ENCODE data around the gene SPAG8. TPM values are rescaled to one million over a fixed set of nuclear protein-coding genes. Genes with fewer than 3 reads are reported as not detected.

SPAG8 gene
- polyA plus RNA-seq, 2 of the 4 experiments (the other 2 are of a cell fraction), result 0.31 to 0.45 TPM

DNA sequence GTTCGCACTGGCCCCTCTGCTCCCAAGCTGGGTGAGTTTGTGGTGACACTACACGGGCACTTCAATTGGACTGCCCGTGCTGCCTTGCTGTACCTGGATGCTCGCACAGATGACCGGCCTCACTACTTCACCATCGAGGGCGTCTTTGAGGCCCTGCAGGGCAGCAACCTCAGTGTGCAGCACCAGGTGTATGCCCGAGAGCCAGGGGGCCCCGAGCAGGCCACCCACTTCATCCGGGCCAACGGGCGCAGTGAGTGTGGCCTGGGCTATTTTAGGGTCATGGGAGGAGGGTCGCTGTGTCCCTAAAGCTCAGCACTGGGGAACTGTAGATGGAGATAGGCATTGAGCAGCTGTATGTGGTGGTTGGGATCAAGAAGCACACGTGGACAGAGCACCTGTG, 19.2 kb downstream of the SPAG8 start:
- no peak for ATAC-seq
- FAIRE-seq, result no peak
- peaks cover 21% of the 10 kb centered on the region for H3K4me1 ChIP-seq
- H3K27ac ChIP-seq, result no peak overlapping the region
- CTCF ChIA-PET, result interaction anchor here (1.1 to 2.7 kb wide), 5 partner anchors 20 to 118 kb away, joined by 3 to 26 read pairs (median 4); partner anchors contain the start of genes HINT2 and SPAG8
- no peaks in the 10 kb centered on the region for H3K9me3 ChIP-seq
- DNase-seq (ENCODE audit: low read depth in 1 of 2, low spot score in 1 of 2), result no peak
- 93% methylated on average over 5 of the region's 14 CpGs for WGBS (ENCODE audit: missing lambda C conversion rate)
- no peak overlapping the region for H3K4me2 ChIP-seq
- POLR2A ChIA-PET, result no interaction called here
- no peak overlapping the region for H3K4me3 ChIP-seq
- TF ChIP-seq ZFP36 (IDR thresholded peaks at IDR 0.05; ENCODE audit: borderline replicate concordance, partially characterized antibody) (no peak), JUNB (IDR thresholded peaks at IDR 0.05) (no peak), SMC3 (IDR thresholded peaks at IDR 0.05) (no peak), ZC3H11A (IDR thresholded peaks at IDR 0.05) (no peak), FOSL2 (IDR thresholded peaks at IDR 0.05) (no peak), FOSL2 (CRISPR knock-in tag; IDR thresholded peaks at IDR 0.05) (no peak), TFCP2L1 (CRISPR knock-in tag; IDR thresholded peaks at IDR 0.05) (no peak), HOXB13 (CRISPR knock-in tag; IDR thresholded peaks at IDR 0.05; ENCODE audit: low read depth) (no peak), MYC (IDR thresholded peaks at IDR 0.05; ENCODE audit: borderline replicate concordance, low read length) (no peak), HOXA7 (CRISPR knock-in tag; IDR thresholded peaks at IDR 0.05) (no peak), CEBPB (IDR thresholded peaks at IDR 0.05) (no peak), MAZ (IDR thresholded peaks at IDR 0.05; ENCODE audit: borderline replicate concordance, low read depth, low read length) (no peak), GATA3 (IDR thresholded peaks at IDR 0.05; ENCODE audit: borderline replicate concordance) (no peak), EHF (CRISPR knock-in tag; IDR thresholded peaks at IDR 0.05) (no peak)
- TF ChIP-seq, protein P1, sequence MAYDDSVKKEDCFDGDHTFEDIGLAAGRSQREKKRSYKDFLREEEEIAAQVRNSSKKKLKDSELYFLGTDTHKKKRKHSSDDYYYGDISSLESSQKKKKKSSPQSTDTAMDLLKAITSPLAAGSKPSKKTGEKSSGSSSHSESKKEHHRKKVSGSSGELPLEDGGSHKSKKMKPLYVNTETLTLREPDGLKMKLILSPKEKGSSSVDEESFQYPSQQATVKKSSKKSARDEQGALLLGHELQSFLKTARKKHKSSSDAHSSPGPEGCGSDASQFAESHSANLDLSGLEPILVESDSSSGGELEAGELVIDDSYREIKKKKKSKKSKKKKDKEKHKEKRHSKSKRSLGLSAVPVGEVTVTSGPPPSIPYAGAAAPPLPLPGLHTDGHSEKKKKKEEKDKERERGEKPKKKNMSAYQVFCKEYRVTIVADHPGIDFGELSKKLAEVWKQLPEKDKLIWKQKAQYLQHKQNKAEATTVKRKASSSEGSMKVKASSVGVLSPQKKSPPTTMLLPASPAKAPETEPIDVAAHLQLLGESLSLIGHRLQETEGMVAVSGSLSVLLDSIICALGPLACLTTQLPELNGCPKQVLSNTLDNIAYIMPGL (CRISPR knock-in tag; IDR thresholded peaks at IDR 0.05; ENCODE audit: borderline replicate concordance), result no peak
- TF ChIP-seq, protein P2, sequence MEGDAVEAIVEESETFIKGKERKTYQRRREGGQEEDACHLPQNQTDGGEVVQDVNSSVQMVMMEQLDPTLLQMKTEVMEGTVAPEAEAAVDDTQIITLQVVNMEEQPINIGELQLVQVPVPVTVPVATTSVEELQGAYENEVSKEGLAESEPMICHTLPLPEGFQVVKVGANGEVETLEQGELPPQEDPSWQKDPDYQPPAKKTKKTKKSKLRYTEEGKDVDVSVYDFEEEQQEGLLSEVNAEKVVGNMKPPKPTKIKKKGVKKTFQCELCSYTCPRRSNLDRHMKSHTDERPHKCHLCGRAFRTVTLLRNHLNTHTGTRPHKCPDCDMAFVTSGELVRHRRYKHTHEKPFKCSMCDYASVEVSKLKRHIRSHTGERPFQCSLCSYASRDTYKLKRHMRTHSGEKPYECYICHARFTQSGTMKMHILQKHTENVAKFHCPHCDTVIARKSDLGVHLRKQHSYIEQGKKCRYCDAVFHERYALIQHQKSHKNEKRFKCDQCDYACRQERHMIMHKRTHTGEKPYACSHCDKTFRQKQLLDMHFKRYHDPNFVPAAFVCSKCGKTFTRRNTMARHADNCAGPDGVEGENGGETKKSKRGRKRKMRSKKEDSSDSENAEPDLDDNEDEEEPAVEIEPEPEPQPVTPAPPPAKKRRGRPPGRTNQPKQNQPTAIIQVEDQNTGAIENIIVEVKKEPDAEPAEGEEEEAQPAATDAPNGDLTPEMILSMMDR (IDR thresholded peaks at IDR 0.05), result no peak
- TF ChIP-seq, protein P3, sequence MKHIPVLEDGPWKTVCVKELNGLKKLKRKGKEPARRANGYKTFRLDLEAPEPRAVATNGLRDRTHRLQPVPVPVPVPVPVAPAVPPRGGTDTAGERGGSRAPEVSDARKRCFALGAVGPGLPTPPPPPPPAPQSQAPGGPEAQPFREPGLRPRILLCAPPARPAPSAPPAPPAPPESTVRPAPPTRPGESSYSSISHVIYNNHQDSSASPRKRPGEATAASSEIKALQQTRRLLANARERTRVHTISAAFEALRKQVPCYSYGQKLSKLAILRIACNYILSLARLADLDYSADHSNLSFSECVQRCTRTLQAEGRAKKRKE (CRISPR knock-in tag; IDR thresholded peaks at IDR 0.05; ENCODE audit: low read depth), result no peak
- TF ChIP-seq, protein P4, sequence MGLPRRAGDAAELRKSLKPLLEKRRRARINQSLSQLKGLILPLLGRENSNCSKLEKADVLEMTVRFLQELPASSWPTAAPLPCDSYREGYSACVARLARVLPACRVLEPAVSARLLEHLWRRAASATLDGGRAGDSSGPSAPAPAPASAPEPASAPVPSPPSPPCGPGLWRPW (IDR thresholded peaks at IDR 0.05), result no peak
- TF ChIP-seq, protein P5, sequence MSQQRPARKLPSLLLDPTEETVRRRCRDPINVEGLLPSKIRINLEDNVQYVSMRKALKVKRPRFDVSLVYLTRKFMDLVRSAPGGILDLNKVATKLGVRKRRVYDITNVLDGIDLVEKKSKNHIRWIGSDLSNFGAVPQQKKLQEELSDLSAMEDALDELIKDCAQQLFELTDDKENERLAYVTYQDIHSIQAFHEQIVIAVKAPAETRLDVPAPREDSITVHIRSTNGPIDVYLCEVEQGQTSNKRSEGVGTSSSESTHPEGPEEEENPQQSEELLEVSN (IDR thresholded peaks at IDR 0.05; ENCODE audit: borderline replicate concordance, low read depth), result no peak

DNA sequence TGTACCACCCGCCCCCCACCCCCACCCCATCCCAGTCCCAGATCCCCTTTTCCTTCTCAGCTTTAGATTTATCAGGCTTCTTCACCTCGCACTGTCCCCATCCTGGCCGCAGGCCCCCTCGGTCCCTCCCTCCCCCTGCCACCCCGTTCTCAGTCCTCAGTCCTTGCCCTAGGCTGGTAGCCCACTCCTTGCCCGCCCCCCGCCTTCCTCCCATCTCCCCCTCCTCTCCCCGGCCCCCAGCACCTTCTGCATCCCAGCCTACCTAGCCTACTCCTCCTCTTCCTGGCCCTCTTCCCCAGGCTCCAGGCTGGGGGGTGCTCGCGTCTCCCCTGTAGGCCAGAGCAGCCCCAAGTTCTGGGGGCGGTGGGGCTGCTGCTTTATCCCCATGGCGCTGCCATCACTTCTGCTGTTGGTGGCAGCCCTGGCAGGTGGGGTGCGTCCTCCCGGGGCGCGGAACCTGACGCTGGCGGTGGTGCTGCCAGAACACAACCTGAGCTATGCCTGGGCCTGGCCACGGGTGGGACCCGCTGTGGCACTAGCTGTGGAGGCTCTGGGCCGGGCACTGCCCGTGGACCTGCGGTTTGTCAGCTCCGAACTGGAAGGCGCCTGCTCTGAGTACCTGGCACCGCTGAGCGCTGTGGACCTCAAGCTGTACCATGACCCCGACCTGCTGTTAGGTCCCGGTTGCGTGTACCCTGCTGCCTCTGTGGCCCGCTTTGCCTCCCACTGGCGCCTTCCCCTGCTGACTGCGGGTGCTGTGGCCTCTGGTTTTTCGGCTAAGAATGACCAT, 19.8 kb downstream of the SPAG8 start:
- POLR2A ChIA-PET, result no interaction called here
- FAIRE-seq, result no peak

More for the DNA sequence above, 19.8 kb downstream of the SPAG8 start:
- Histone ChIP-seq H3K4me3 (no peak overlapping the region), H3K4me1 (peaks cover 16% of the 10 kb centered on the region), H3K9me3 (no peaks in the 10 kb centered on the region), H3K4me2 (no peak overlapping the region), H3K27ac (no peak overlapping the region)
- TF ChIP-seq ESRRA (IDR thresholded peaks at IDR 0.05; ENCODE audit: borderline replicate concordance, low read length), result no peak
- no peak for TF ChIP-seq MAZ (IDR thresholded peaks at IDR 0.05; ENCODE audit: borderline replicate concordance, low read depth, low read length)
- TF ChIP-seq CHD4 (IDR thresholded peaks at IDR 0.05; ENCODE audit: borderline replicate concordance), result no peak
- DNase-seq (ENCODE audit: low read depth in 1 of 2, low spot score in 1 of 2) (no peak), ATAC-seq (no peak)
- CTCF ChIA-PET, result interaction anchor here (1.0 to 2.7 kb wide), 6 partner anchors 8 to 119 kb away, joined by 3 to 26 read pairs (median 5); partner anchors contain the start of genes HINT2 and SPAG8
- 94% methylated on average over 20 of the region's 34 CpGs for WGBS (ENCODE audit: missing lambda C conversion rate)
